GM18907 (cell line): ENCODE results near the gene PAPSS2.
"Not testable (repeated sequence)": the region's sequence is repeated elsewhere in the genome, so short reads cannot be mapped to it uniquely, and the experiment has no call there.

Experiments
- ATAC-seq: cut with Tn5 transposase; IDR thresholded peaks from one replicate; pipeline ENCODE4 v1.9.1; 2021; ENCODE audit warnings: mild to moderate bottlenecking, moderate library complexity; ENCODE audit not compliant: unreplicated experiment

Gene PAPSS2

GRCh38 chr10:87642486-87642885 lies 17.2 kb upstream of the PAPSS2 start:
- ATAC-seq, result no peak

GRCh38 chr10:87642988-87643387 lies 16.7 kb upstream of the PAPSS2 start:
- ATAC-seq, result no peak

GRCh38 chr10:87643920-87644319 lies 15.8 kb upstream of the PAPSS2 start:
- ATAC-seq, result no peak

DNA sequence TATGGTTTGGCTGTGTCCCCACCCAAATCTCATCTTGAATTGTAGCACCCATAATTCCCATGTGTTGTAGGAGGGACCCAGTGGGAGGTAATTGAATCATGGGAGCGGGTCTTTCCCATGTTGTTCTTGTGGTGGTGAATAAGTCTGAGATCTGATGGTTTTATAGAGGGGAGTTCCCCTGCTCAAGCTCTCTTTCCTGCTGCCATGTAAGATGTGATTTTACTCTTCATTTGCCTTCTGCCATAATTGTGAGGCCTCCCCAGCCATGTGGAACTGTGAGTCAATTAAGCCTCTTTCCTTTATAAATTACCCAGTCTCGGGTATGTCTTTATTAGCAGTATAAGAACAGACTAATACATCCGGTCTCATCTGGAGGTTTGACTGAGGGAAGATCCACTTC lies 15.2 kb upstream of the PAPSS2 start:
- not testable (repeated sequence) for ATAC-seq

GRCh38 chr10:87646192-87646909 lies 13.3 kb upstream of the PAPSS2 start:
- no peak for ATAC-seq

DNA sequence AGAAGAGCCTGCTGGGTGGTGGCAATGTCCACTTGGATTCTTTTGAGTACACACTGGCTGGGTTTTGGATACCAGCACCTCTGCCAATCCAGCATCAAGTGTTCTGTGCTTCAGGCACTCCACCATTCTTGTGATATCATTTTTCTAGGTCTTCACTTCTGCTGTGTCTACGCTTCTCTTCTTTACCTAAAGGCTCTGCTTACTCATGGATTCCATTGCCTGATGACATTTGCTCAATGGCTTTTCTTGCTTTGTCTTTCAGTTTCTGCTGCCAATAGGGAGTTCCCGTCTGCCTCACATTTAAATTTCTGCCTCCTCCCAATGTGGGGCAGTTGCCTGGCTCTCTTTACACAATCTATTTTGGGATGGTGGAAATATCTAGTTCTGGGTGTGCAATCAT lies 12.7 kb upstream of the PAPSS2 start:
- no peak for ATAC-seq

DNA sequence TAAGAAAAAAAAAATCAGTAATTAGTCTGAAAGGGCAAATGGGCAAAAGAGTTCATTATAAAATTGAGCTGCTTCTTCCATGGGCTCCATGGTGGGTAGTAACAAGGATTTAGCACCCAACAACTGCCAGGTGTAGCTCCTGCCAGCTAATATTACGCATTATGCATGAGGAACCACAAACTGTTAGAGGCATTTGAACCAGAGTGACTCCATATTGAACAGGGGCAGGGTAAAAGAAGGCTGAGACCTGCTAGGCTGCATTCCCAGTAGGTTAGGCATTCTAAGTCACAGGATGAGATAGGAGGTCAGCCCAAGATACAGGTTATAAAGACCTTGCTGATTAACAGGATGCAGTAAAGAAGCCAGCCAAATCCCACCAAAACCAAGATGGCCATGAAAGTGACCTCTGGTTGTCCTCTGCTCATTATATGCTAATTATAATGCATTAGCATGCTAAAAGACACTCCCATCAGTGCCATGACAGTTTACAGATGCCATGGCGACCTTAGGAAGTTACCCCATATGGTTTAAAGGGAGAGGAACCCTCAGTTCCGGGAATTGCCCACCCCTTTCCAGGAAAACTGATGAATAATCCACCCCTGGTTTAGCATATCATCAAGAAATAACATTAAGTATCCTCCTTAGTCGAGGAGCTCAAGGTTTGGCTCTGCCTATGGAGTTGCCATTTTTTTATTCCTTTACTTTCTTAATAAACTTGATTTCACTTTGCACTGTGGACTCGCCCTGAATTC lies 8.7 kb upstream of the PAPSS2 start:
- ATAC-seq, result no peak

DNA sequence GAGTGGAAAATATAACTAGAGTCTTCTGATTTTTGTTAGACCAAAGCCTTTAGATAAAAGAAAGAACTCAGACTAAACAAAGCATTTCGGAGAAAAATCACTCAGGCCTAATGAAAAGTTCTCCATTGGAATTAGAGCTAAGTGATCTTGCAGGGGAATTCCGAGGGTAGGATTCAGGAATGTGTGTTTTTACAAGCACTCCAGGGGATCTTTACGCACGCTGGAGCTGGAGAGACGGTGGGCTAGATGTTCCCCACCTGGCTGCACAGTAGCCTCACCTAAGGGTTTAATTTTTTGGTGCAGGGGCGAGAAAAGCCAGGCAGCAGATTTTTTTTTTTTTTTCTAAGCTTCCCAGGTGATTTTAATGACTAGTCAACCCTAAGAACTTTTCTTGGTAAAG lies 7.9 kb upstream of the PAPSS2 start:
- no peak for ATAC-seq

- ATAC-seq, result no peak
Observed at GRCh38 chr10:87652261-87652660, 7.4 kb upstream of the PAPSS2 start.

- no peak for ATAC-seq
Observed at GRCh38 chr10:87654212-87654611, 5.5 kb upstream of the PAPSS2 start.

- ATAC-seq, result no peak
Observed at GRCh38 chr10:87656431-87657072, 3.1 kb upstream of the PAPSS2 start.

DNA sequence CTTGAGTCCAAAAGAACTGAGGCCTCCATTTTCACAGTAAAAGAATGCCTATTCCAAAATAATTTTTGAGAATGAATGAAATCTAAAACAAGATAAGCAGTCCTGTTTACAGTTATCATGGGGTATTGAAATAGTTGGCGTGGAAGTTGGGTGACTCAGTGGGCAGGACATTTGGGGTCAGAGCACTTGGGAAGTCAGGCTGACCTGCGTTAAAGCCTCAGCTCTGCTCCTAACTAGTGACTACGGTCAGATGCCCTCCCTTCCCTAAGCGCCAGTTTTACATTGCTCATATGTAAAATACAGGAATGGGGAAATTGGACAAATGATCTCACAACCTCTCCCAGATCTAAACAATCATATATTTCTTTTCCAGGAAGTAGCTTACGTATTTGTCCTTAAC lies 2.3 kb upstream of the PAPSS2 start:
- ATAC-seq, result no peak

DNA sequence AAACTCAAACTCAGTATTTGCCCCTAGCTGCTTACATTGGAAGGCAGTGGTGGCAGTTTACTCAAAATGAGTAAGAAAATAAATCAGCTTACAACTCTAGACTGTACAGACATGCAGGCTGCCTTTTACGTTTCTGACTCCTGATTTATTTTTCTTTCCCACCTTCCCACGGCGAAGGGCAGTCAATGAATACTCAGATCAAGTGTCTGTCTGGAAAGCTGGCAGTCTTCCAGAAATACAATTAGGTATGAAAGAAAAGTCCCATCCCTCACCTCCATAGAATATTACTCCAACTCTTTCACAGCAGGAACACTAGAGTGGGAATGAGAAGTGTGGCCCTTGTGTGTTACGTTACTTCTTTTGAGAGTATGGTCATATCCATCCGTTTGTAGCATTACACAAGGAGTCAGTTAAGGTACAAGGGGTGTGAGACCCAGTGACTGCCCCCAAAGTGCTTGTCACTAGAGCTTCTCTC lies 1.3 kb upstream of the PAPSS2 start:
- ATAC-seq, result no peak

GRCh38 chr10:87658858-87659555 lies 671 bp upstream of the PAPSS2 start:
- ATAC-seq, result no peak

DNA sequence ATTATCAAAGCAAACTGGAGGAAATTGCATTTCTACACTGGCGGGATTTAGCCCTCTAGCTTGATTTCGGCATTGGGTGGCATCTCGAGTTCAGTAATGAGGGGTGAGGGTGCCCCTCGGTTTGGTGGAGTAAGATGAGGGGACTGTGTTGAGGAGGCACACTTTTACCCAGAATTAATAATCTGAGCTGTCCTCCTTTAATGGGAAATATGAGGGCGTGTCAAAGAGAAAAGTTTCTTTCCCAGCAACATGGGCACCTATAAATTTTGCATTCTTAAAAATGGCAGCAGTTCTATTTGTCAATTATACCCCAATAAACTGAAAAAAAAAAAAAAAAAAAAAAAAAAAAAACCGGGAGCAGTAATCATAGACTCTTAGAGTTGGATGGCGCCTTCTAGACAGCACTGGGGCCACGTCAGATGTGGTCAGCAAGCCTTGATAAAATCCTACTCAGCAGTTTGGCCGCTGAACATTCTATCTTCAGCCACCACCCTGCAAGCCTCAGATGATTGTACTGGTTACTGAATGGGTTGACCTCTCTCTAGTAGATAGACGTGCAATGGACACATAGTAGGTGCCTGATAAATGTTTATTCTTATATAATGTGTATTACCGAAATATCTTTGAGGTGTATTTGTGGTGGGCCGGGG lies 931 bp downstream of the PAPSS2 start:
- ATAC-seq, result no peak

DNA sequence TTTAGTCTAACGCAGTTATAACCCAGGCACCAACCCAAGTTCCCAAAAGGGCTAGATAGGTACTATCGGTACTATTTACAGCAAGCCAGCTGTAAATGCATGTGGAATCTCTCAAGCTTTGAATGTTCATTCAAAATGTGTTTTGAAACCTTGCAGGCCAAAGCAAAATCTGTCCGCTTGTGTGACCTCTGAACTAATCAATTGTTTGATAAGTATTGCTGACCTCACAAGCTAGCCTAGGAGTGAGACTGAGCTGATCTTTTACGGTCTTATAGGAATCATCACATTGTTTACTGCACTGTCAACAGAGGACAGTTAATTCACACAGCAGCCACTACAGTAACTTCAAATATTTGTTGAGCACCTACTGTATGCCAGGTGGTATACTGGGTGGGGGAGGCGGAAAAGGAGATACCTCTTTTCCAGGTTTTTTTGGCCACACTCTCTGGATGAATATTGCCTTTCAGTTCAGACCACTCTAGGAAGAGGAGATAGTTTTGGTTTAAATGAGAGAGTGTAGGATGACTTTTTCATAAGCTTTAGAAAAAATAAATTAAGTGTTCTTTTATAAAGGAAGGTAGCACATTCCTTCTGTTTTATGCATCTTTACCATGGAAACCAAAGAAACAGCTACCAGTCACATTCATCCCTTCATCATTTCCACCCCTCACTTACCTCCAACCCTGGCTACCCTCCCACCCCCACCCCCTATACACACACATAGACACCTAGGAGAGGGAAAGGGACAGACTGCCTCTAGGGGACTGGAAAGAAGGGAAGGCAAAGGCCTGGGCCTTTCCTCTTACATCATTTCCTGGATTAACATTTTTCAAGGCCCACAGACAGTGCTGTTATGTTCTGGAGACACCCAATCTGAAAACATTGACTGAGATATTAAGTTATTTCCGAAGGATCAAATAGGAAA lies 2.4 kb downstream of the PAPSS2 start:
- ATAC-seq, result no peak

DNA sequence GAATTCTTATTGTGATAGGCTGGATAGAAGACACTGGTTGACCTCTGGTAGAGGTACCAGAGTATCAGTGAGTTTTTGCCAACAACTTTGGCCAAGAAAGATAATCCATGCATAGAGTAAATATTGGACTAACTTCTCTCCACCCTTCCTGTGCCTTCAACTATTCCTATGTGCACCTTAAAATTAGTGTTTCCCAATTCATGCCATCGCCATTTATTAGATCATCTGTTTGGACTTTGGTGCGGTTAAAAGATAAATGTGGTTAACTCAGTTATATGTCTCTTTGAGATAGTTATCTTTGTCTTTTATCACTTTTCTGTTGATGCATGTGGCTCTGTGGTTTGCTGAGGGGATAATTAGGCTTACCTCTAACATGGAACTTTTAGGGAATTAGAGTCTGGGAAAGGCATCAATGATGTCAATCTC lies 4.6 kb downstream of the PAPSS2 start:
- no peak for ATAC-seq

- no peak for ATAC-seq
Observed at GRCh38 chr10:87667493-87667892, 7.8 kb downstream of the PAPSS2 start.

GRCh38 chr10:87668324-87669074 lies 8.8 kb downstream of the PAPSS2 start:
- no peak for ATAC-seq
